ENCODE results near the gene NIF3L1.
"Not testable (repeated sequence)": the region's sequence is repeated elsewhere in the genome, so short reads cannot be mapped to it uniquely, and the experiment has no call there.

The NIF3L1 gene

GRCh38 chr2:200864176-200865034 lies 24.8 kb upstream of the NIF3L1 start, which contains the start of gene CLK1:
Gene CLK1, minus strand, starts transcription at chr2:200864658. Its CDS starts 2,796 bp downstream, at chr2:200861862.
- peak; percentile 92 for DNase-seq (ENCODE audit: low read depth, low spot score)
- H3K4me3 ChIP-seq (ENCODE audit: low read length): peak within 1 kb of the TSS; percentile 78

DNA sequence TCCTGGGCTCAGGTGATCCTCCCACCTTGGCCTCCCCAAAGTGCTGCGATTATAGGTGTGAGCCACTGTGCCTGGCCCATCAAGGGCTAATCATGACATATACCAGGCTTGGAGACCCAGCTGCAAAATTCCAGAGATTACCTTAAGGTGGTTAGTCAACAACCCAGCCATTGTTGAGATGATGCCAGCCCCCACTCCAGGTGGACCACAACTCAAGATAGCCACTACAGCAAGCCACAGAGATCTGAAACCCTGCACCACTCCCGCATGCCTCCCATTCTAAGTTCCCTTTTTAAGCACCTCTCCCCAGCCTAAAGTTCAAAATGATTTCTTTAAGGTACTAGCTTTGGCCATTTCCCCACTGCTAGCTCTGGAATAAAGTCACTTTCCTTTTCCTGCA lies 20.2 kb upstream of the NIF3L1 start:
- DNase-seq (ENCODE audit: low read depth, low spot score): no peak
- no peak overlapping the region for H3K4me3 ChIP-seq (ENCODE audit: low read length)

DNA sequence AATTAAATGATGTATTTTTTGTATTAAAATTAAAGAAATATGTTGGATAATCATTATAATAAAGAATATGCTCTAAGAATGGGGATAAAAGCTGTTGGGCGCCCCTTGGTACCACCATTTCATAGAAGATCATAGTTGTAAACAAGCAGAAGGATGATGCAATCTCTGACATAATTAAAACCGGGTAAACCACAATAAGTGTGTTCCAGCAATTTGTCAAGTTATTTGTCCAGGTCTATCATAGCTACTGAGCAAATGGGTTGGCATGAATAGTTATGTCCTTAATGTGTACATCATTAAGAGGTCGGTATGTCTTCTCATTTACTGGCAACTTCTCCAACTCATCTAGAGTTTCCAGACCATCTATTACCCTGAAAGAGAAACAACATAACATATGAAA lies 18.0 kb upstream of the NIF3L1 start:
- no peak for DNase-seq (ENCODE audit: low read depth, low spot score)

DNA sequence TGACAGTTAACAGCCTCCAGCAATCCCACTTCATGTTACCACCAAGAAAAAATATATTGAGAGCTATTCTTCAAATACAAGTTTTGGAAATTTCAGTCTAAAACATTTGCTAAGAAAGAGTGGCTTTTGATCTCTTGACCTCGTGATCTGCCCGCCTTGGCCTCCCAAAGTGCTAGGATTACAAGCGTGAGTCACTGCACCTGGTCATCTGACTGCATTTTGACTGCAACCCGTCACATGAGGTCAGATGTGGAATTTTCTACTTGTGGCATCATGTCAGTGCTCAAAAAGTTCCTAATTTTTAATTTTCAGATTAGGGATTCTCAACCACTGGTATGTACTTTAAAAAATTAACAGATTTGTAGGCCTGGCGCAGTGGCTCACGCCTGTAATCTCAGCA lies 15.6 kb upstream of the NIF3L1 start:
- H3K4me3 ChIP-seq (ENCODE audit: low read length): no peak overlapping the region
- DNase-seq (ENCODE audit: low read depth, low spot score): no peak

More for the DNA sequence above, 18.0 kb upstream of the NIF3L1 start:
- no peak overlapping the region for H3K4me3 ChIP-seq (ENCODE audit: low read length)

DNA sequence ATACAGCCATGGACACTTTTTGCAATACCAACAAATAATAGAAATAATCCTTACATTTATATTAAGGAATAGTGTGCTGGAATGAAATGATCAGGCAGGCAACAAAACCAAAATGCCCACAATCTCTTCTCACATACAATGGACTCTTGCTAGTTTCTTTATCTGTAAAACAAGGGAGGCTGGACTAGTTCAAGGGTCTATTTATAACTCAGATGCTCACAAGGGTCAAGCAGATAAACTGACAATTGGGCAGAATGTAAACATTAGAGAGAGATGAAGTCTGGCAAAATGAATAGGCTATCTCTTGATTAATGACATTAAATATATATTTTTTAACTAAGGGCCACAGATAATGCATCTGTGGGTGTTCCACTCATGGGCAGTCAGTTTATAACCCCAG lies 11.7 kb upstream of the NIF3L1 start:
- DNase-seq (ENCODE audit: low read depth, low spot score): no peak
- no peak overlapping the region for H3K4me3 ChIP-seq (ENCODE audit: low read length)

DNA sequence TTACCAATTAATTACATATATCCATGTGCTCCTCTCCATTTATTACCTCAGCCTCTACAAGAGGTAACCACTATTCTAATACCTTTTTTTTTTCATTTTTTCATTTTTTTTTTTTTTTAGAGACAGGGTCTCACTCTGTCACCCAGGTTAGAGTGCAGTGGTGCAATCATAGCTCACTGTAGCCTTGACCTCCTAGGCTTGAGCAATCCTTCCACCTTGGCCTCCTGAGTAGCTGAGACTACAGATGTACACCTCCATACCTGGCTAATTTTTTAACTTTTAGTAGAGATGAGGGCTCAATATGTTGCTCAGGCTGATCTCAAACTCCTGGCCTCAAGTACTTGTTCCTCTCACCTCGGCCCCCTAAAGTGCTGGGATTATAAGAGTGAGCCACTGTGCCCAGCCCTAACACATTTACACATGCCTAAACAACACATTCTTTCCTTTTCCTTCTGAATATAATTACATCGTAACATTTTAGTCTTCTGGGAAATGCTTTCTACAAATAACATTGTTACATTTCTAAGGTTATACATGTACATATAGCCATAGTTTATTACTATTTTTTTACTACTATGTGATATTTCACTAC lies 10.8 kb upstream of the NIF3L1 start:
- no peak overlapping the region for H3K4me3 ChIP-seq (ENCODE audit: low read length)
- no peak for DNase-seq (ENCODE audit: low read depth, low spot score)

GRCh38 chr2:200881715-200882249 lies 7.4 kb upstream of the NIF3L1 start:
- not testable (repeated sequence) for DNase-seq (ENCODE audit: low read depth, low spot score); H3K4me3 ChIP-seq (ENCODE audit: low read length)

DNA sequence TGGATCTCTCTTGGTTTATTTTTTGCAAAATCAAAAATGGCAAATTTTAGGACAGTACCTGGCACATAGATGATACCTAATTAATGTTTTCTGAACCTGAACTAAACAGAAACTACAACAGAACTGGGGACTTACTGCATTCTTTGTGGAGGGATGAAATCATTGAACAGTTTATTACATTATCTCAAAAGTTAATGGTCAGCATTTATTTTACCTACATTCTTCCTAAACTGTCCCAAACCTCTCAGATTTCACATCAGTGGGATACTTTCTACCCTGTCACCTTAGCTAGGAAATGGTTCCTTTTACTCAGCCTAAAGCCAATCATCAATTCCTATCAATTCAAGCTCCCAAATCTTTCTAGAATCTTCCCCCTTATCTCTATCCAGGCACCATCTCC lies 10.3 kb downstream of the NIF3L1 start:
- H3K4me3 ChIP-seq (ENCODE audit: low read length): no peak overlapping the region
- no peak for DNase-seq (ENCODE audit: low read depth, low spot score)

DNA sequence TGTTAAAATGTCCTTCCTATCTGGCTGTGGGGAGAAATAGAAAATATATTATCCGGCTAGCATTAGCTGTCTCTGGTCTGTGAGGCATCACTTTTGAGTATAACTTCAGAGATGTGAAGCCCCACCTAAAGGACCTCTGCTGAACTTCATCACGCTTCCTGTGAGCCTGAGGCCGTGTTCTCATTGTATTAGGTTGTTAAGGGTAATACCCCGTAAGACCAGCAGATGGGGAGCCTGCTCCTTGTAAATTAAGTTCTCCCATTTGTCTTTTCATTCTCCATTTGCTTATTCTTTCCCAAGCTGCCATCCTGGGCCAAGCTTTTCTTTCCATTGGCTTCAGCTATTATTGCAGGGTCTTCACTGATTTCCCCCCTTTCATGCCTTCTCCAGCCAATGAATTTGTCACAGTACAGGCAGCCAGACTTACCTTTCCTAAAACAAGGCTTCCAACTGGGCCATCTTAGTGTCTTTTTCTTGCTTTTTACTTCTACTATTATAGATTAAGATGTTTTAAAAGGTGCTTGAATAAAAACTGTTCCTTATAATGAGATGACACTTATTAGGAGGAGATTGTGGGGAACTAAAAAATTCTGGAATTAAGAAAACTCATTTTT lies 12.4 kb downstream of the NIF3L1 start:
- DNase-seq (ENCODE audit: low read depth, low spot score): peak; percentile 92

DNA sequence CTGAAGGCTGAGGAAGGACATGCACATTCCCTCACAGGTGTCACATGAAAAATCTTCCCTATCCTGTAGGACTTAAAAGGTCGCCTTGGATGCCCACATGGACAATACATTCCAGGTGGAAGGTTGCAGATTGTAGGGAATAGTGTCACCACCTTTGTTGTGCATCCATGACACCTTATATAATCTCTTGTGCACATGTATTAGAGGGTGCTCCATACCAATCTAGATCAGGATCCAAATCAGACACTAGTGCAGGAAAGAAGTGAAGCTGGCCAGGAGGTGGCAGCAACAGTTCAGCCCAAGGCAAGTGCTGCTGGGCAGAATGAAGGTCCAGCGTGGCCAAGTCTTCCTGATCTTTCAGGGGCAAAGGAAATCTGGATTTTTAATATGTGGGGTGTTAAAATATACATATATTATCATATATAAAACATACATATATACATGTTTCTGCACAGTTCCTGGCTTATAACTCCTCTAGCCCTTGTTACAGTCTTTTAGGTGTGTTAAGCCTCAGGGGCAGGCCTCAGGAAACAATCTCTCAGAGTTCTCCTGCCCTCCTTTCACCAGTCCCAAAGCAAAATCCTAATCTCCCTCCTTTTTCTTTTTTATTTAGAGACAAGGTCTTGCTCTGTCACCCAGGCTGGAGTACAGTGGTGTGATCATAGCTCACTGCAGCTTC lies 16.6 kb downstream of the NIF3L1 start:
- no peak overlapping the region for H3K4me3 ChIP-seq (ENCODE audit: low read length)
- peak; percentile 35 for DNase-seq (ENCODE audit: low read depth, low spot score)

More for the DNA sequence above, 12.4 kb downstream of the NIF3L1 start:
- H3K4me3 ChIP-seq (ENCODE audit: low read length): no peak overlapping the region

GRCh38 chr2:200909958-200910357 lies 20.8 kb downstream of the NIF3L1 start:
- DNase-seq (ENCODE audit: low read depth, low spot score): no peak
- no peak overlapping the region for H3K4me3 ChIP-seq (ENCODE audit: low read length)

DNA sequence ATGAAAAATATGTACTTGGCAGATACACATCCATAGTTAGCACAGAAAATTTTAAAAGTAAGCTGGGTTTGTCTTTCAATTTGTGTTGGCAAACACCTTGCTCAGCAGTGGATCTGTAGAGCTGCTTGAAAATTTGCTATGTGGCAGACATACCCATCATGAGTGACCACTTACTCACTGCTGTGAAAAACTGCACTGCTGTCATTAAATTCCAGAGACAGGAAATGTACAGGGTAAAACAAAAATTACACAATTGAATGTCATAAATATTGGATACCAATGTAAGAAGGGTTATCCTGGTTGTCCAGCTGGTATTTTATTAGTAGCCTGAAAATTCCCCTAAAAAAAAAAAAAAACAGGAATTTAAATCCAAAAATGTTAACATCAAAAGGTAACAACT lies 24.5 kb downstream of the NIF3L1 start:
- no peak for DNase-seq (ENCODE audit: low read depth, low spot score)
- H3K4me3 ChIP-seq (ENCODE audit: low read length): no peak overlapping the region

- no peak for DNase-seq (ENCODE audit: low read depth, low spot score)
- H3K4me3 ChIP-seq (ENCODE audit: low read length): no peak overlapping the region
Measured at GRCh38 chr2:200922439-200922838, 33.3 kb downstream of the NIF3L1 start.

DNA sequence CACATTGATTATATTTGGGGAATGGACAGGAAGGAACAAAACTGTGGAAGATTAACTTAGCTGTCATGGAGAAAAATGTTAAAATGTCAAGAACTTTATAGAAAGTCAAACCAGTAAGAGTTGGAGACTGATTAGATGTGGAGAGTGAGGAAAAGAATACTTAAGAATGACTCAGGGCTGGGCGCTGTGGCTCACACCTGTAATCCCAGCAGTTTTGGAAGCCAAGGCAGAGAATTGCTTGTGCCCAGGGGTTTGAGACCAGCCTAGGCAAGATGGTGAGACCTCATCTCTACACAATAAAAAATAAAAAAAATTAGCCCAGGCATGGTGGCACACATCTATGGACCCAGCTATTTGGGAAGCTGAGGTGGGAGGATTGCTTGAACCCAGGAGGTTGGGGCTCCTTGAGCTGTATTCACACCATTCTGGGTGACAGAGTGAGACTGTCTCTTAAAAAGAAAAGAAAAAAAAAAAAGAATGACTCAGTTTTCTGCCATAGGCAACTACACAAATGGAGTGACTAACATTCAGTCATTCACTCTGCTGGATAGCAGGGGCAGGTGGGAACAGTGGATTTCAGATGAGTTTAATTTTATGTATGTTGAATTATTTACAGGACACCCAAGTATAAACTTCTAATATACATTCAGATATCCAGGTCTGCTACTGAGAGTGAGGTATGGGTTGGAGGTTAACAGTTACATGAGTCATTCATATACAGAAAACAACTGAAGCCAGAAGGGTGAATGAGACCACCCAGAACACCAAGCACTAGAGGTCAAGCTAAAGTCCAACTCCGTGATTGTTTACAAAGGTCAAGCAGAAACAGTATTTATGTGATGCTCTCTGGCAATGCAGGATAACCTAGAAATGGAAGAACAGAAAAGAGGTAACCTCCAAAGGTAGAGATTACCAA lies 40.4 kb downstream of the NIF3L1 start:
- DNase-seq (ENCODE audit: low read depth, low spot score): no peak
- H3K4me3 ChIP-seq (ENCODE audit: low read length): no peak overlapping the region

GRCh38 chr2:200930947-200931626 lies 41.9 kb downstream of the NIF3L1 start:
- no peak for DNase-seq (ENCODE audit: low read depth, low spot score)
- H3K4me3 ChIP-seq (ENCODE audit: low read length): no peak overlapping the region

GRCh38 chr2:200939832-200940231 lies 50.7 kb downstream of the NIF3L1 start:
- no peak for DNase-seq (ENCODE audit: low read depth, low spot score)
- no peak overlapping the region for H3K4me3 ChIP-seq (ENCODE audit: low read length)

GRCh38 chr2:200943527-200944105 lies 54.4 kb downstream of the NIF3L1 start:
- DNase-seq (ENCODE audit: low read depth, low spot score): no peak
- no peak overlapping the region for H3K4me3 ChIP-seq (ENCODE audit: low read length)

Measured in Jurkat, Clone E6-1 (cell line).